CMK (cell line): Measurements from ENCODE around the gene GOLGA2.
A peak's percentile ranks its signal among the peaks of the same experiment; 100 is the strongest.

ENCODE experiments used
- DNase-seq: peaks from one replicate; pipeline ENCODE4 v3.0.0-alpha.2; 2010; ENCODE audit warnings: low read depth

GOLGA2 gene

GRCh38 chr9:128275198-128276007 is at the start of gene GOLGA2:
Gene GOLGA2 (minus strand): TSS chr9:128276007. CDS start chr9:128275976, 31 bp downstream.
- DNase-seq = peak; percentile 45

GRCh38 chr9:128324401-128324800 is 48.6 kb upstream of the GOLGA2 start:
- DNase-seq = no peak

- DNase-seq = no peak
Measured at GRCh38 chr9:128323791-128324190, 48.0 kb upstream of the GOLGA2 start.

- DNase-seq = no peak
Measured at GRCh38 chr9:128323212-128323730, 47.5 kb upstream of the GOLGA2 start.

- DNase-seq = peak; percentile 85
Measured at GRCh38 chr9:128322404-128323211, 46.8 kb upstream of the GOLGA2 start, which contains the start of the genes COQ4 and TRUB2. Gene COQ4 (plus strand): TSS chr9:128322839. CDS start chr9:128322859, 20 bp downstream. Gene TRUB2 (minus strand): TSS chr9:128322447. CDS start chr9:128322408, 39 bp downstream.

GRCh38 chr9:128321879-128322403 is 46.1 kb upstream of the GOLGA2 start:
- DNase-seq = no peak

- no peak for DNase-seq
Measured at GRCh38 chr9:128321343-128321742, 45.5 kb upstream of the GOLGA2 start.

GRCh38 chr9:128317629-128318028 is 41.8 kb upstream of the GOLGA2 start:
- no peak for DNase-seq

GRCh38 chr9:128316421-128316820 is 40.6 kb upstream of the GOLGA2 start:
- DNase-seq = no peak

- DNase-seq = no peak
Measured at GRCh38 chr9:128314697-128315096, 38.9 kb upstream of the GOLGA2 start.

GRCh38 chr9:128310461-128310860 is 34.7 kb upstream of the GOLGA2 start:
- no peak for DNase-seq

GRCh38 chr9:128309551-128309950 is 33.7 kb upstream of the GOLGA2 start:
- DNase-seq = no peak

GRCh38 chr9:128304971-128305288 is 29.1 kb upstream of the GOLGA2 start:
- no peak for DNase-seq

GRCh38 chr9:128304136-128304970 is 28.5 kb upstream of the GOLGA2 start:
- no peak for DNase-seq

GRCh38 chr9:128298535-128299482 is 23.0 kb upstream of the GOLGA2 start:
- DNase-seq = no peak

- DNase-seq = no peak
Measured at GRCh38 chr9:128297221-128297773, 21.5 kb upstream of the GOLGA2 start.

GRCh38 chr9:128296340-128297220 is 20.8 kb upstream of the GOLGA2 start:
- DNase-seq = peak; percentile 9

- no peak for DNase-seq
Measured at GRCh38 chr9:128294142-128294541, 18.3 kb upstream of the GOLGA2 start.

GRCh38 chr9:128293091-128293490 is 17.3 kb upstream of the GOLGA2 start:
- no peak for DNase-seq
